K562 (cell line): ENCODE measurements around the gene PTBP3. TPM values are rescaled to one million over a fixed set of nuclear protein-coding genes. Genes with fewer than 3 reads are reported as not detected.

Experiments
- ATAC-seq: fragments of 200-7000 bp; cut with Tn5 transposase; 3 replicates; pipeline ENCODE4 v1.9.1; 2020; ENCODE audit warnings: moderate library complexity
- BruUV-seq: library from RNA; stranded (reverse); fragments of 400-500 nt; replicated peaks from 2 replicates; lab custom pipeline; 2021; lab: Mats Ljungman, UMichigan
- CTCF ChIA-PET: fragments of 300-600 bp; formaldehyde crosslinking; extraction: SDS; loops from one replicate; lab custom pipeline; 2021; ENCODE audit warnings: low intra/inter-chr PET ratio; lab: Yijun Ruan, JAX
- POLR2A ChIA-PET: fragments of 300-600, 350-650 bp; sonication (Branson Sonifier 250); formaldehyde crosslinking; extraction: SDS; loops from one replicate; lab custom pipeline; 2021; ENCODE audit warnings: antibody characterized with exemption, inconsistent platforms; lab: Yijun Ruan, JAX
- DNase-seq, 4 experiments: peaks; one replicate each; pipeline versions ENCODE4 v3.0.0 to v3.0.0-alpha.2; 2011 to 2018; ENCODE audit warnings: low spot score in 3 of 4, mixed read lengths in 3 of 4; ENCODE audit errors: extremely low read depth in 1 of 4
- FAIRE-seq: peaks from 2 replicates; lab custom pipeline; 2011; peaks lifted over from hg19 to GRCh38; lab: Jason Lieb, UNC
- H2AFZ ChIP-seq: 2 replicates; pipeline ENCODE4 v1.6.0; 2011; ENCODE audit warnings: low read depth, low read length, control low read depth, inconsistent platforms
- H3K27ac ChIP-seq: fragments of 200-600 bp; 3 replicates; pipeline ENCODE4 v1.8.0; 2011; ENCODE audit warnings: low read depth, mild to moderate bottlenecking, control low read depth, inconsistent platforms, low read length, moderate library complexity, mixed read lengths; ENCODE audit errors: extremely low read depth
- H3K27me3 ChIP-seq, 2 experiments: fragments of 300-600 bp in 1 of 2; 2 replicates in 1 of 2; 3 replicates in 1 of 2; pipeline versions ENCODE4 v1.6.0 to v1.8.0; 2011; ENCODE audit warnings: inconsistent platforms in 2 of 2, low read length in 2 of 2, mild to moderate bottlenecking in 1 of 2, mixed read lengths in 1 of 2, moderate library complexity in 1 of 2; ENCODE audit not compliant: control insufficient read depth in 2 of 2, insufficient read depth in 2 of 2
- H3K36me3 ChIP-seq: fragments of 300-600 bp; 3 replicates; pipeline ENCODE4 v1.8.0; 2011; ENCODE audit warnings: mild to moderate bottlenecking, low read length, inconsistent platforms; ENCODE audit not compliant: control insufficient read depth, insufficient read depth
- H3K4me1 ChIP-seq, 2 experiments: fragments of 200-600 bp in 1 of 2; replicated peaks in 1 of 2; 2 replicates in 1 of 2; 3 replicates in 1 of 2; pipeline versions ENCODE4 v1.5.1 to v1.8.0; 2011; ENCODE audit warnings: inconsistent platforms in 2 of 2, low read length in 2 of 2, mild to moderate bottlenecking in 1 of 2, mixed read lengths in 1 of 2, moderate library complexity in 1 of 2; ENCODE audit not compliant: control insufficient read depth in 2 of 2, insufficient read depth in 2 of 2
- H3K4me2 ChIP-seq: 2 replicates; pipeline ENCODE4 v1.6.1; 2011; ENCODE audit warnings: low read length, control low read depth, inconsistent platforms, mixed read lengths; ENCODE audit not compliant: insufficient read depth
- H3K4me3 ChIP-seq: fragments of 200-600 bp; sonication (generic), shearing (Covaris generic); 2 replicates; pipeline ENCODE4 v1.5.1; 2016; ENCODE audit warnings: control low read depth, inconsistent platforms
- H3K79me2 ChIP-seq: fragments of 200-600 bp; 3 replicates; pipeline ENCODE4 v1.8.0; 2011; ENCODE audit warnings: low read length, inconsistent platforms; ENCODE audit not compliant: control insufficient read depth, insufficient read depth
- H3K9ac ChIP-seq, 2 experiments: 2 replicates each; pipeline versions ENCODE4 v1.6.0 to v1.6.1; 2011; ENCODE audit warnings: low read depth in 2 of 2, low read length in 2 of 2, control low read depth in 1 of 2, inconsistent platforms in 1 of 2, mild to moderate bottlenecking in 1 of 2, mixed read lengths in 1 of 2; ENCODE audit not compliant: insufficient read depth in 1 of 2
- H3K9me1 ChIP-seq: one replicate; pipeline ENCODE4 v1.6.0; 2011; ENCODE audit warnings: inconsistent platforms, mild to moderate bottlenecking, low read length, moderate library complexity; ENCODE audit not compliant: control insufficient read depth, insufficient read depth
- H3K9me3 ChIP-seq: replicated peaks from 2 replicates; pipeline ENCODE4 v1.5.1; 2011; ENCODE audit warnings: low read depth, low read length, inconsistent platforms; ENCODE audit not compliant: control insufficient read depth, insufficient read depth
- H4K20me1 ChIP-seq: replicated peaks from 2 replicates; pipeline ENCODE4 v1.6.1; 2011; ENCODE audit warnings: low read length, inconsistent platforms, mixed read lengths; ENCODE audit not compliant: control insufficient read depth, insufficient read depth
- ARID1B ChIP-seq: fragments of 450-650 bp; IDR thresholded peaks from 2 replicates; pipeline ENCODE4 v1.6.1; 2016; ENCODE audit warnings: antibody characterized with exemption, mild to moderate bottlenecking, inconsistent platforms
- CBX5 ChIP-seq: IDR thresholded peaks from 2 replicates; pipeline ENCODE4 v1.6.1; 2014; ENCODE audit warnings: low read depth, borderline replicate concordance
- FOXJ3 ChIP-seq: sonication (generic); formaldehyde crosslinking; IDR thresholded peaks from 2 replicates; pipeline ENCODE4 v1.4.0; 2020; ENCODE audit warnings: mild to moderate bottlenecking, missing genetic modification reagents
- HDAC1 ChIP-seq, 2 experiments: fragments of 450-650 bp; IDR thresholded peaks; 2 replicates each; pipeline ENCODE4 v1.6.1; 2016 to 2017; ENCODE audit warnings: inconsistent platforms in 1 of 2, mild to moderate bottlenecking in 1 of 2, moderate library complexity in 1 of 2
- MXI1 ChIP-seq: IDR thresholded peaks from 2 replicates; pipeline ENCODE4 v1.6.1; 2011; ENCODE audit warnings: low read depth, mild to moderate bottlenecking, improper control_type of control experiment, low read length
- NEUROD1 ChIP-seq: fragments of 150-350 bp; IDR thresholded peaks from 2 replicates; pipeline ENCODE4 v1.6.1; 2014; ENCODE audit warnings: borderline replicate concordance, low read length, low read depth; ENCODE audit not compliant: partially characterized antibody
- PURB ChIP-seq: sonication (generic); formaldehyde crosslinking; IDR thresholded peaks from 2 replicates; pipeline ENCODE4 v1.9.0; 2021; ENCODE audit warnings: low read depth, mild to moderate bottlenecking, missing genetic modification reagents
- RBBP5 ChIP-seq: fragments of 200-600 bp; sonication (generic); IDR thresholded peaks from 2 replicates; pipeline ENCODE4 v1.6.1; 2012; ENCODE audit warnings: borderline replicate concordance, mild to moderate bottlenecking, low read length, control low read depth, inconsistent platforms; ENCODE audit not compliant: insufficient read depth, poor library complexity, severe bottlenecking
- SRF ChIP-seq, 2 experiments: fragments of 250-450, 450-650 bp in 1 of 2; sonication (Bioruptor Pico) in 1 of 2; sonication (generic) in 1 of 2; formaldehyde crosslinking; IDR thresholded peaks; 2 replicates each; pipeline versions ENCODE4 v1.5.0 to v1.5.1; 2020 to 2022; ENCODE audit warnings: mild to moderate bottlenecking in 1 of 2, missing genetic modification reagents in 1 of 2
- SUPT5H ChIP-seq: fragments of 450-650 bp; IDR thresholded peaks from 2 replicates; pipeline ENCODE4 v1.6.1; 2016
- ZFX ChIP-seq: sonication (generic); formaldehyde crosslinking; IDR thresholded peaks from 2 replicates; pipeline ENCODE4 v1.8.0; 2022; ENCODE audit warnings: mild to moderate bottlenecking, missing genetic modification reagents, moderate library complexity
- WGBS: fragments of 100-300 bp; shearing (Covaris generic); methylation state at CpG from one replicate; pipeline ENCODE4 v1.1.6; 2016; ENCODE audit warnings: low coverage, mixed read lengths; ENCODE audit not compliant: insufficient coverage; ENCODE audit errors: missing lambda C conversion rate; 5-methylcytosine and 5-hydroxymethylcytosine counted together
- in situ Hi-C: fragments of 300-500 bp; cut with MboI; formaldehyde crosslinking; loops from 4 replicates; pipeline ENCODE4 v1.15.0; 2018; ENCODE audit warnings: inconsistent platforms, mixed read lengths
- intact Hi-C: fragments of 100-400 bp; cut with micrococcal nuclease; formaldehyde crosslinking; loops from 2 replicates; pipeline ENCODE4 v1.14.2; 2022
- polyA plus RNA-seq, 8 experiments: library from polyadenylated mRNA; depleted of rRNA in 4 of 8; stranded (reverse) in 5 of 8; unstranded in 3 of 8; fragments of >200 nt; fragmentation: Nextera tagmentation in 2 of 8; fragmentation: Illumina TruSeq in 1 of 8; extraction: Ambion mirVana in 2 of 8; extraction: Trizol in 1 of 8; gene quantifications; 2 replicates each; pipeline versions ENCODE4 v1.2.1 to v1.2.3, GENCODE V29; 2011 to 2014; ENCODE audit warnings: inconsistent platforms in 1 of 8, missing spikeins in 1 of 8
- total RNA-seq, 7 experiments: library from RNA; depleted of rRNA in 6 of 7; stranded (reverse); fragments of >200 nt in 6 of 7; fragmentation: Illumina TruSeq in 2 of 7; extraction: Trizol in 2 of 7; gene quantifications; 2 replicates each; pipeline versions ENCODE4 v1.2.1 to v1.2.3, GENCODE V29; 2011 to 2021; ENCODE audit warnings: low replicate concordance in 1 of 7
- TF ChIP-seq, protein P1 (sequence below): IDR thresholded peaks from 3 replicates; pipeline ENCODE4 v1.6.1; 2011; ENCODE audit warnings: borderline replicate concordance, mild to moderate bottlenecking; ENCODE audit not compliant: insufficient read length, insufficient read depth
- TF ChIP-seq, protein P2 (sequence below): fragments of 200-800 bp; sonication (Bioruptor generic); IDR thresholded peaks from 2 replicates; pipeline ENCODE4 v1.6.1; 2017; ENCODE audit warnings: missing genetic modification characterization, missing compliant biosample characterization
- TF ChIP-seq, protein P3 (sequence below), 3 experiments: fragments of 200-800 bp in 1 of 3; sonication (Bioruptor generic) in 1 of 3; sonication (generic) in 1 of 3; formaldehyde crosslinking in 1 of 3; IDR thresholded peaks; 2 replicates each; pipeline versions ENCODE4 v1.6.1 to v1.8.0; 2016 to 2022; ENCODE audit warnings: mild to moderate bottlenecking in 2 of 3, missing compliant biosample characterization in 2 of 3, missing genetic modification characterization in 2 of 3, missing genetic modification reagents in 1 of 3

PTBP3 gene
- total and polyA plus RNA-seq, 9 of the 15 experiments (the other 6 are each of a cell fraction or from before 2014, with no cell fraction given): 22.4 to 132 (median 68.0) TPM

DNA sequence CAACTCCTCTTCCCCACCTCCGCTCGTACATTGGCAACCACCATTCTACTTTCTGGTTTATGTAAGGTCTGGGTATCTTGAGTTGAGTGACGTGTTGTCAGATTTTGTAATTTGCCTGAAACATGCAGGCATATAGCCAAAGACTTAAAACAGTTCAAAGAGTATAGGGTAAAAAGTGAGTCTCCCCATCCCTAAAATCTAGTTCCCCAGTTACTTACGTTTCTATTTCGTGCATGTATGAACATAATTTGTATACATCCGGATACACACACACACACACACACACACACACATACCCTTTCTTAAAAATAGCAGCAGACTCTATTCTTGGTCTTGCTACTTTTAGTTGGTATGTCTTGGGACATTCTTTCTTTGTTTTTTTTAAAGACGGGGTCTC lies 47.4 kb upstream of the PTBP3 start (continued):
- TF ChIP-seq ARID1B: 0 out of 2 replicates have a peak, but pooled peaks have one; percentile 1

DNA sequence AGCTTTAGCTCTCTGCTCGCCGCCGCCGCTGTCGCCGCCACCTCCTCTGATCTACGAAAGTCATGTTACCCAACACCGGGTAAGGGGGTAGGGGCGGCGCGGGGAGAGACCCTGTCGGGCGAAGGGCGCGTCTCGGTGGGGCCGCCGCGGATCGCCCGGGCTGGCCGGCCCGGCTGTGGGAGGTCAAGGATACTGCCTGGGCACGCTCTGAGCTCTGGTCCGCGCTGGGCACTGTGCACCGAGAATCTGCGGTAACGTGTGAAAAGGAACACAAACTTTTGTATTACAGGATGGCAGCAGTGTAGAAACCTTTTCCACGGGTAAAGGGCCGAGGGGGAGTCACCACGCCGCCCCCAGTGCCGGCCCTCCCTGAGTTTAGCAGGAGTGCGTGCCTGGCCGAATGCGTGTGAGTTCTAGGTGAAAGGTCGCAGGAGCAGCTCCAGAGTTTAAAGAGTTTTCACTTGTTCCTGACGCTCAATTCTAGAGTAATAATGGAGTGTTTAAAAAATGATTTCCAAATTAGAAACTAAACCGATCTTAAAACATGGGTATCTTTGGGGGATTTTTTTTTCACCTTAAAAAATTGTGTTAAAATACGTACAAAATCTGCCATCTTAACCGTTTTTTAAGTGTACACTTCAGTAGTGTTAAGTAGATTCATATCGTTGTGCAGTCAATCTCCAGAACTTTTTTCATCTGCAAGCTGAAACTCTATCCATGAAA lies 46.8 kb upstream of the PTBP3 start, which contains the start of gene HSDL2:
HSDL2 (plus strand) TSS at position 7 of the 723 bp plus-strand sequence; CDS start at position 63, 56 bp downstream.
- ATAC-seq (peak; percentile 57), DNase-seq (peak in 3 of 4 experiments; percentile 19 to 59 (median 35)), FAIRE-seq (no peak)
- Histone ChIP-seq H3K27me3 (no peaks in the 10 kb centered on the region), H3K4me1 (peaks cover 14 to 27% of the 10 kb centered on the region in 2 experiments), H3K4me2 (peak within 1 kb of the TSS; percentile 88), H3K9me1 (peaks cover 3% of the 10 kb centered on the region), H3K79me2 (peaks cover 76% of the 10 kb centered on the region), H3K4me3 (peak within 1 kb of the TSS; percentile 80), H3K36me3 (peaks cover 5% of the 10 kb centered on the region; the same call in 1 of the 3 replicates), H3K9me3 (no peaks in the 10 kb centered on the region), H3K27ac (peak within 1 kb of the TSS; percentile 93), H3K9ac (peak within 1 kb of the TSS; percentile 82 to 95), H2AFZ (peak within 1 kb of the TSS; percentile 98), H4K20me1 (no peaks in the 10 kb centered on the region)
- intact Hi-C loops: loop anchor here (1.0 to 5.0 kb wide), 2 partner anchors 42 to 332 kb away; no protein-coding TSS in a partner anchor
- in situ Hi-C loops: no loop called here
- POLR2A ChIA-PET: interaction anchor here (0.6 to 2.5 kb wide), 18 partner anchors 9 to 749 kb away, joined by 3 to 11 read pairs (median 4); partner anchors contain the start of genes DNAJC25 and PTBP3
- CTCF ChIA-PET: interaction anchor here (0.7 kb wide), 1 partner anchor 294 kb away, joined by 3 read pairs; no protein-coding TSS in a partner anchor
- BruUV-seq: no TSS peak
- under 1% methylated on average over 36 of the region's 43 CpGs for WGBS
- TF ChIP-seq SUPT5H (no peak), ZFX (no peak), SRF (CRISPR knock-in tag; IDR thresholded peaks at IDR 0.05) (peak in 1 of 2 experiments; percentile 33; a peak in 1 of 4 replicates), FOXJ3 (CRISPR knock-in tag) (no peak), HDAC1 (IDR thresholded peaks at IDR 0.05) (peak in 1 of 2 experiments; percentile 9; a peak in 1 of 4 replicates), NEUROD1 (no peak), PURB (CRISPR knock-in tag) (no peak), RBBP5 (peak; percentile 35), CBX5 (no peak), MXI1 (peak; percentile 36; the same call in 1 of the 2 replicates)
- TF ChIP-seq, protein P1, sequence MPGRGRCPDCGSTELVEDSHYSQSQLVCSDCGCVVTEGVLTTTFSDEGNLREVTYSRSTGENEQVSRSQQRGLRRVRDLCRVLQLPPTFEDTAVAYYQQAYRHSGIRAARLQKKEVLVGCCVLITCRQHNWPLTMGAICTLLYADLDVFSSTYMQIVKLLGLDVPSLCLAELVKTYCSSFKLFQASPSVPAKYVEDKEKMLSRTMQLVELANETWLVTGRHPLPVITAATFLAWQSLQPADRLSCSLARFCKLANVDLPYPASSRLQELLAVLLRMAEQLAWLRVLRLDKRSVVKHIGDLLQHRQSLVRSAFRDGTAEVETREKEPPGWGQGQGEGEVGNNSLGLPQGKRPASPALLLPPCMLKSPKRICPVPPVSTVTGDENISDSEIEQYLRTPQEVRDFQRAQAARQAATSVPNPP: no peak
- TF ChIP-seq, protein P2, sequence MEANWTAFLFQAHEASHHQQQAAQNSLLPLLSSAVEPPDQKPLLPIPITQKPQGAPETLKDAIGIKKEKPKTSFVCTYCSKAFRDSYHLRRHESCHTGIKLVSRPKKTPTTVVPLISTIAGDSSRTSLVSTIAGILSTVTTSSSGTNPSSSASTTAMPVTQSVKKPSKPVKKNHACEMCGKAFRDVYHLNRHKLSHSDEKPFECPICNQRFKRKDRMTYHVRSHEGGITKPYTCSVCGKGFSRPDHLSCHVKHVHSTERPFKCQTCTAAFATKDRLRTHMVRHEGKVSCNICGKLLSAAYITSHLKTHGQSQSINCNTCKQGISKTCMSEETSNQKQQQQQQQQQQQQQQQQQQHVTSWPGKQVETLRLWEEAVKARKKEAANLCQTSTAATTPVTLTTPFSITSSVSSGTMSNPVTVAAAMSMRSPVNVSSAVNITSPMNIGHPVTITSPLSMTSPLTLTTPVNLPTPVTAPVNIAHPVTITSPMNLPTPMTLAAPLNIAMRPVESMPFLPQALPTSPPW (CRISPR knock-in tag): peak; percentile 82
- TF ChIP-seq, protein P3, sequence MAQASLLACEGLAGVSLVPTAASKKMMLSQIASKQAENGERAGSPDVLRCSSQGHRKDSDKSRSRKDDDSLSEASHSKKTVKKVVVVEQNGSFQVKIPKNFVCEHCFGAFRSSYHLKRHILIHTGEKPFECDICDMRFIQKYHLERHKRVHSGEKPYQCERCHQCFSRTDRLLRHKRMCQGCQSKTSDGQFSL (CRISPR knock-in tag; IDR thresholded peaks at IDR 0.05): peak; percentile 42; the same call in 1 of the 2 replicates
- TF ChIP-seq, protein P3 (tag; IDR thresholded peaks at IDR 0.05): no peak; a peak in 1 of 4 replicates
